Panc1 (cell line): ENCODE measurements around the gene PARP4. TPM values are rescaled to one million over a fixed set of nuclear protein-coding genes. Genes with fewer than 3 reads are reported as not detected.
"Not testable (repeated sequence)": the region's sequence is repeated elsewhere in the genome, so short reads cannot be mapped to it uniquely, and the experiment has no call there.

Experiments used
- ATAC-seq: fragments of 200-7000 bp; cut with Tn5 transposase; 2 replicates; pipeline ENCODE4 v1.9.1; 2020; ENCODE audit warnings: mild to moderate bottlenecking, moderate library complexity
- BruUV-seq: library from RNA; stranded (reverse); fragments of 400-500 nt; replicated peaks from 2 replicates; lab custom pipeline; 2021; lab: Mats Ljungman, UMichigan
- CTCF ChIA-PET: fragments of 300-600 bp; sonication (Branson Sonifier 250); formaldehyde crosslinking; loops from one replicate; lab custom pipeline; 2022; ENCODE audit warnings: antibody characterized with exemption; lab: Charles Lee
- POLR2A ChIA-PET: fragments of 300-600 bp; sonication (Branson Sonifier 250); formaldehyde crosslinking; loops from one replicate; lab custom pipeline; 2022; ENCODE audit warnings: antibody characterized with exemption; lab: Charles Lee
- DNase-seq: peaks from one replicate; pipeline ENCODE4 v3.0.0-alpha.2; 2010; ENCODE audit warnings: low read depth, low spot score
- H3K27ac ChIP-seq: 2 replicates; pipeline ENCODE4 v1.5.1; 2011; ENCODE audit warnings: mild to moderate bottlenecking, low read length, inconsistent platforms
- H3K27me3 ChIP-seq: fragments of 200-500 bp; sonication (Bioruptor generic); 2 replicates; pipeline ENCODE4 v1.6.0; 2014; ENCODE audit warnings: low read length, inconsistent platforms; ENCODE audit not compliant: control insufficient read depth, insufficient read depth
- H3K36me3 ChIP-seq: fragments of 200-500 bp; sonication (Bioruptor generic); 2 replicates; pipeline ENCODE4 v1.5.1; 2014; ENCODE audit warnings: inconsistent platforms, mild to moderate bottlenecking, low read length, moderate library complexity; ENCODE audit not compliant: control insufficient read depth, insufficient read depth
- H3K4me1 ChIP-seq: 2 replicates; pipeline ENCODE4 v1.5.1; 2011; ENCODE audit warnings: inconsistent platforms, mild to moderate bottlenecking, low read length, moderate library complexity; ENCODE audit not compliant: control insufficient read depth, insufficient read depth
- H3K4me3 ChIP-seq, 2 experiments: 2 replicates each; pipeline ENCODE4 v1.5.1; 2011 to 2012; ENCODE audit warnings: low read depth in 2 of 2, low read length in 2 of 2, mild to moderate bottlenecking in 2 of 2, inconsistent platforms in 1 of 2, moderate library complexity in 1 of 2
- H3K9me3 ChIP-seq: fragments of 200-500 bp; sonication (Bioruptor generic); 2 replicates; pipeline ENCODE4 v1.5.1; 2014; ENCODE audit warnings: low read depth, mild to moderate bottlenecking, inconsistent platforms, low read length, moderate library complexity; ENCODE audit not compliant: control insufficient read depth, insufficient read depth
- CTCF ChIP-seq: fragments of 450-650 bp; IDR thresholded peaks from 2 replicates; pipeline ENCODE4 v1.5.1; 2017; ENCODE audit warnings: mild to moderate bottlenecking
- POLR2AphosphoS5 ChIP-seq: IDR thresholded peaks from 2 replicates; pipeline ENCODE4 v1.6.1; 2012; ENCODE audit warnings: mild to moderate bottlenecking, low read depth, low read length, moderate library complexity
- REST ChIP-seq, 2 experiments: IDR thresholded peaks; 2 replicates each; pipeline ENCODE4 v1.6.1; 2011 to 2012; ENCODE audit warnings: low read depth in 2 of 2, control low read depth in 1 of 2, low read length in 1 of 2, mild to moderate bottlenecking in 1 of 2, moderate library complexity in 1 of 2; ENCODE audit not compliant: insufficient read depth in 1 of 2
- SIN3A ChIP-seq: IDR thresholded peaks from 2 replicates; pipeline ENCODE4 v1.6.1; 2012; ENCODE audit warnings: low read depth, mild to moderate bottlenecking, low read length, moderate library complexity, borderline replicate concordance; ENCODE audit not compliant: insufficient read depth
- TCF7L2 ChIP-seq: IDR thresholded peaks from 2 replicates; pipeline ENCODE4 v1.6.1; 2011; ENCODE audit warnings: mild to moderate bottlenecking, low read depth, low read length, inconsistent platforms
- in situ Hi-C: cut with HindIII; loops from 2 replicates; pipeline ENCODE4 v1.10.0; 2016; ENCODE audit warnings: low sequenced_read_pairs, low pct_unique_long_range_greater_than_20kb
- intact Hi-C: fragments of 100-400 bp; cut with micrococcal nuclease; formaldehyde crosslinking; loops from one replicate; pipeline ENCODE4 v1.10.0; 2022; ENCODE audit not compliant: unreplicated experiment
- total RNA-seq: library from RNA; stranded (reverse); gene quantifications from one replicate; pipeline ENCODE4 v1.2.1, GENCODE V29; 2021; ENCODE audit not compliant: unreplicated experiment

The PARP4 gene
- total RNA-seq, 1 experiment from 2014 or later = 44.0 TPM

GRCh38 chr13:24390795-24391194 is 121.8 kb downstream of the PARP4 start:
- H3K4me3 ChIP-seq, POLR2A ChIA-PET, H3K27ac ChIP-seq, BruUV-seq, CTCF ChIA-PET, H3K9me3 ChIP-seq, intact Hi-C loops, H3K36me3 ChIP-seq, in situ Hi-C loops, H3K27me3 ChIP-seq, ATAC-seq, DNase-seq, H3K4me1 ChIP-seq: not testable (repeated sequence)

GRCh38 chr13:24389506-24389905 is 123.1 kb downstream of the PARP4 start:
- in situ Hi-C loops (no loop called here), intact Hi-C loops (no loop called here)
- Histone ChIP-seq H3K27ac (no peak overlapping the region), H3K9me3 (no peaks in the 10 kb centered on the region), H3K4me1 (no peaks in the 10 kb centered on the region), H3K27me3 (no peaks in the 10 kb centered on the region), H3K4me3 (no peak overlapping the region), H3K36me3 (no peaks in the 10 kb centered on the region)
- ChIA-PET CTCF (no interaction called here), POLR2A (no interaction called here)
- DNase-seq (no peak), ATAC-seq (no peak)
- no peak for TF ChIP-seq SIN3A
- no peak for TF ChIP-seq TCF7L2
- no peak for TF ChIP-seq POLR2AphosphoS5
- TF ChIP-seq REST (IDR thresholded peaks at IDR 0.05; ENCODE audit: insufficient read depth in 1 of 2, low read depth in 2 of 2, low read length in 1 of 2) = no peak
- no peak for TF ChIP-seq CTCF
- no TSS peak for BruUV-seq

- CTCF ChIA-PET, intact Hi-C loops, H3K4me3 ChIP-seq, POLR2A ChIA-PET, H3K36me3 ChIP-seq, DNase-seq, BruUV-seq, H3K4me1 ChIP-seq, H3K27ac ChIP-seq, ATAC-seq, H3K9me3 ChIP-seq, in situ Hi-C loops, H3K27me3 ChIP-seq: not testable (repeated sequence)
These were observed 123.8 kb downstream of the PARP4 start for GRCh38 chr13:24388743-24389142.
